Measurements from ENCODE around the gene DAZ1.
"Not testable (repeated sequence)": the region's sequence is repeated elsewhere in the genome, so short reads cannot be mapped to it uniquely, and the experiment has no call there.

DAZ1 gene, protein sequence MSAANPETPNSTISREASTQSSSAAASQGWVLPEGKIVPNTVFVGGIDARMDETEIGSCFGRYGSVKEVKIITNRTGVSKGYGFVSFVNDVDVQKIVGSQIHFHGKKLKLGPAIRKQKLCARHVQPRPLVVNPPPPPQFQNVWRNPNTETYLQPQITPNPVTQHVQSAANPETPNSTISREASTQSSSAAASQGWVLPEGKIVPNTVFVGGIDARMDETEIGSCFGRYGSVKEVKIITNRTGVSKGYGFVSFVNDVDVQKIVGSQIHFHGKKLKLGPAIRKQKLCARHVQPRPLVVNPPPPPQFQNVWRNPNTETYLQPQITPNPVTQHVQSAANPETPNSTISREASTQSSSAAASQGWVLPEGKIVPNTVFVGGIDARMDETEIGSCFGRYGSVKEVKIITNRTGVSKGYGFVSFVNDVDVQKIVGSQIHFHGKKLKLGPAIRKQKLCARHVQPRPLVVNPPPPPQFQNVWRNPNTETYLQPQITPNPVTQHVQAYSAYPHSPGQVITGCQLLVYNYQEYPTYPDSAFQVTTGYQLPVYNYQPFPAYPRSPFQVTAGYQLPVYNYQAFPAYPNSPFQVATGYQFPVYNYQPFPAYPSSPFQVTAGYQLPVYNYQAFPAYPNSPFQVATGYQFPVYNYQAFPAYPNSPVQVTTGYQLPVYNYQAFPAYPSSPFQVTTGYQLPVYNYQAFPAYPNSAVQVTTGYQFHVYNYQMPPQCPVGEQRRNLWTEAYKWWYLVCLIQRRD

DNA sequence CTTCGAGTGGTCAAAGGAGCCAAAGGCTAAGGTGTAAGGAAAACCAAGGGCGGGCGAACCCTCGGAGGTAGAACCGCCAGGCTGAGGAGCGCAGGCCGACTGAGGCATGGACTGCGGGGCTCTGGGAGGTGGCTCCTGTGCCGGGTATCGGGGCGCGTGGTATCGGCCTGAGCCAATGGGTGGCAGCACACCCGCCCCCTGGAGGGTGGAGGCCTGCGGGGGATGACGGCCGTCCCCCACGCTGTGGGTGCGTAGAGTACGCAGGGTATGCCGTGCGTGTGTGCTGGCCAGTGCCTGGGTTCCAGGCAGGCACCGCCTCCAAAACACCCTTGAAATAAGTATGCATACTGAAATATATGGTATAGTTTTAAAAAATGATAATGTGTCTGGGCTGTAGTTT is at the start of gene DAZ1:
Gene DAZ1, minus strand, starts transcription at position 101 of the 400 bp plus-strand sequence. CDS start 208 bp downstream, outside the sequence.
- DNase-seq, result not testable (repeated sequence)

DNA sequence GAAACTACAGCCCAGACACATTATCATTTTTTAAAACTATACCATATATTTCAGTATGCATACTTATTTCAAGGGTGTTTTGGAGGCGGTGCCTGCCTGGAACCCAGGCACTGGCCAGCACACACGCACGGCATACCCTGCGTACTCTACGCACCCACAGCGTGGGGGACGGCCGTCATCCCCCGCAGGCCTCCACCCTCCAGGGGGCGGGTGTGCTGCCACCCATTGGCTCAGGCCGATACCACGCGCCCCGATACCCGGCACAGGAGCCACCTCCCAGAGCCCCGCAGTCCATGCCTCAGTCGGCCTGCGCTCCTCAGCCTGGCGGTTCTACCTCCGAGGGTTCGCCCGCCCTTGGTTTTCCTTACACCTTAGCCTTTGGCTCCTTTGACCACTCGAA is 20.4 kb upstream of the DAZ1 start, which contains the start of gene DAZ2:
Gene DAZ2, plus strand, starts transcription at position 301 of the 400 bp plus-strand sequence. CDS start 208 bp downstream, outside the sequence.
- not testable (repeated sequence) for DNase-seq

DNA sequence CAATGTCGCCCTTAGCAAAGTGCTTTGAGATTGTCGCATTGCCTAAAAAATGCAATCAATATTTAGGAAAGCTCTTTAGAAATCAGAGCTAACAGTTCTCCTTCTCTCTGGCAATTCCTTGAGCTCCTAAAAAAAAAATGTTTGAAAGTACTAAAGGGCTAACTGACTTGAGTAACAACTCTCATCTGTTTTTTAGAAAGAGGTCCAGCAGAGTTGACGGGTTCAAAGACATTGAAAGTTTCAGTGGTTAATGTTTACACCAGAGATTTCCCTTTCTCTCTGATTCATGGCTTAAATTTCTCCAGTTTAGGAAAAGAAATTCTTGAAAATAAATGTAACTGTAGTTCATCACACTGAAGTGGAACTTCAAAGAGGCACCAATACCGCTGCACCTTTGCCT is 11.9 kb upstream of the DAZ1 start:
- DNase-seq, result not testable (repeated sequence)

DNA sequence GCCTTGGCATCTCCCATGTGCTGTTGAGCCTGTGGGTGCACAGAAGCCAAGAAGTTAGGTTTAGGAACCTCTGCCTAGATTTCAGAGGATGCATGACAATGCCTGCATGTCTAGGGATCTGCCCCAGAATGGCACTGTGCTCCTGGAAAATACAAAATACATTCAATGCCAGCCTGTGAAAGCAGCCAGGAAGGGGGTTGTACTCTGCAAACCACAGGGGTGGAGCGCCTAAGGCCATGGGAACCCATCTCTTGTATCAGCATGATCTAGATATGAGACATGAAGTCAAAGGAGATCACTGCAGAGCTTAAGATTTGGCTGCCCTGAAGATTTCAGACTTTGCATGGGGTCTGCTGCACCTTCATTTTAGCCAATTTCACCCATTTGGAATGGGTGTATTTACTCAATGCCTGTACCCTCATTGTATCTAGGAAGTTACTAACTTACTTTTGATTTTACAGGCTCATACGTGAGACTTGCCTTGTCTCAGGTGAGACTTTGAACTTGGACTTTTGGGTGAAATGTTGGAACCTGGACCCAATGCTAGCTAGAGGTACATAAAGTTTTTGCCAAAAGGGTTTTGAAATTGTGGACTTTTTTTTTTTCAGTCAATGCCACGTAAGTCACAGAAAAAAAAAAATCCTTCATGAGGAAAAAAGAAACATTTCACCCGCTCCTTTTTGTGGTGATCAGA is 11.1 kb upstream of the DAZ1 start:
- DNase-seq, result not testable (repeated sequence)

DNA sequence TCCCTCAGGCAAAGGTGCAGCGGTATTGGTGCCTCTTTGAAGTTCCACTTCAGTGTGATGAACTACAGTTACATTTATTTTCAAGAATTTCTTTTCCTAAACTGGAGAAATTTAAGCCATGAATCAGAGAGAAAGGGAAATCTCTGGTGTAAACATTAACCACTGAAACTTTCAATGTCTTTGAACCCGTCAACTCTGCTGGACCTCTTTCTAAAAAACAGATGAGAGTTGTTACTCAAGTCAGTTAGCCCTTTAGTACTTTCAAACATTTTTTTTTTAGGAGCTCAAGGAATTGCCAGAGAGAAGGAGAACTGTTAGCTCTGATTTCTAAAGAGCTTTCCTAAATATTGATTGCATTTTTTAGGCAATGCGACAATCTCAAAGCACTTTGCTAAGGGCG is 8.6 kb upstream of the DAZ1 start:
- not testable (repeated sequence) for DNase-seq
